Measurements from ENCODE around the gene BMERB1.
"Not testable (repeated sequence)": the region's sequence is repeated elsewhere in the genome, so short reads cannot be mapped to it uniquely, and the experiment has no call there.

Gene BMERB1

GRCh38 chr16:15426796-15427195 is 7.6 kb upstream of the BMERB1 start:
- DNase-seq: no peak

- peak; percentile 39 for DNase-seq
Observed at GRCh38 chr16:15427648-15428239, 6.6 kb upstream of the BMERB1 start.

- not testable (repeated sequence) for DNase-seq
Observed at GRCh38 chr16:15430884-15431283, 3.5 kb upstream of the BMERB1 start.

- DNase-seq: peak; percentile 50
Observed at GRCh38 chr16:15434079-15434424, 336 bp upstream of the BMERB1 start.

GRCh38 chr16:15435216-15435864 is 952 bp downstream of the BMERB1 start:
- no peak for DNase-seq

- DNase-seq: no peak
Observed at GRCh38 chr16:15439102-15439501, 4.7 kb downstream of the BMERB1 start.

GRCh38 chr16:15439521-15439920 is 5.1 kb downstream of the BMERB1 start:
- DNase-seq: no peak

GRCh38 chr16:15440852-15441251 is 6.5 kb downstream of the BMERB1 start:
- DNase-seq: no peak

GRCh38 chr16:15442140-15442539 is 7.8 kb downstream of the BMERB1 start:
- not testable (repeated sequence) for DNase-seq

GRCh38 chr16:15443753-15444152 is 9.4 kb downstream of the BMERB1 start:
- DNase-seq: no peak

GRCh38 chr16:15444264-15444663 is 9.9 kb downstream of the BMERB1 start:
- DNase-seq: no peak

GRCh38 chr16:15445450-15445849 is 11.1 kb downstream of the BMERB1 start:
- no peak for DNase-seq

- no peak for DNase-seq
Observed at GRCh38 chr16:15446901-15447300, 12.5 kb downstream of the BMERB1 start.

- DNase-seq: no peak
Observed at GRCh38 chr16:15450624-15451023, 16.2 kb downstream of the BMERB1 start.

- no peak for DNase-seq
Observed at GRCh38 chr16:15451098-15451731, 16.8 kb downstream of the BMERB1 start.

- no peak for DNase-seq
Observed at GRCh38 chr16:15452246-15452855, 18.0 kb downstream of the BMERB1 start.

- not testable (repeated sequence) for DNase-seq
Observed at GRCh38 chr16:15453296-15453695, 18.9 kb downstream of the BMERB1 start.

GRCh38 chr16:15454933-15455332 is 20.5 kb downstream of the BMERB1 start:
- DNase-seq: not testable (repeated sequence)

- no peak for DNase-seq
Observed at GRCh38 chr16:15457400-15457799, 23.0 kb downstream of the BMERB1 start.

- no peak for DNase-seq
Observed at GRCh38 chr16:15457958-15458357, 23.6 kb downstream of the BMERB1 start.

- no peak for DNase-seq
Observed at GRCh38 chr16:15459791-15460190, 25.4 kb downstream of the BMERB1 start.

GRCh38 chr16:15460601-15461000 is 26.2 kb downstream of the BMERB1 start:
- DNase-seq: no peak

- DNase-seq: no peak
Observed at GRCh38 chr16:15461376-15461775, 27.0 kb downstream of the BMERB1 start.
